ENCODE results near the gene CHTF18. TPM values are rescaled to one million over a fixed set of nuclear protein-coding genes. Genes with fewer than 3 reads are reported as not detected.
A peak's percentile ranks its signal among the peaks of the same experiment; 100 is the strongest.

The CHTF18 gene
- total and polyA plus RNA-seq, 9 of the 15 experiments (the other 6 are each of a cell fraction or from before 2014, with no cell fraction given) = 2.5 to 123 (median 17.0) TPM

DNA sequence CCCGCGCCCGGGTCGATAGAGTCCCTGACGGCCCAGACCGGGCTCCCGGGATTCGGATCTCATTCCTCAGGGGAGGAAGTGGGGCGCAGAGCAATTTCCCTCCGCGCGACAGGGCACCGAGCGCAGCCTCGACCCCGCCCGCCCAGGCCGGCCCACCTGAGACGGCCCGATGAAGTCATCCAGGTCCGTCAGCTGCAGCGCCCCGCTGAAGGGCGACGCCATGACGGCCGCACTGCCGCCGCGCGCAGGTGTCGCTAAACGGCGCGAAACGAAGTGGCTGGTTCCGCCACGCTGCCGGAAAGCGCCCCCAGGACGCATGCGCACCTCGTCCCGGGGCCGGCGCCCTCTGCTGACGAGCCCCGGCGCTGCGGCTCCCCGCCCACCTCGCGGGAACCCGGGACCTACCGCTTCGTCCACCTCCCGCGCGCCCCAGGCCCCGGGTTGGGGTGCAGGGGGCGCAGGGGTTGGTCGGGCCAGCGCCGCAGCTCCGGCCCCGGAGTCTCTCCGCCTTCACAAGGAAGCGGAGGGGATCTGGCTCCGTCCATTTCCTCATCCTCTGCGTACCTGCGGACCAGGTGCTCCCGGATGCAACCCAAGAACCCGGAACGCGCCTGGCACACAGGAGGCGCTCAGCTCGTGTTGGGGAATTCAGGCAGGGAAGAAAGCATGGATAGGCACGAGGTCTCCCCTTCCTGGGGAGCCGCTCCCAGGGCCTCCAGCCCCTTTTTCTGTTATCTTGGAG lies 47.5 kb upstream of the CHTF18 start, which contains the start of gene CIAO3 (continued):
- TF ChIP-seq ZNF407 (IDR thresholded peaks at IDR 0.05; ENCODE audit: low read depth) (no peak), GABPB2 (CRISPR knock-in tag; conservative IDR thresholded peaks at IDR 0.05) (no peak), RBBP5 (IDR thresholded peaks at IDR 0.05; ENCODE audit: borderline replicate concordance, insufficient read depth, low read length, poor library complexity, severe bottlenecking) (no peak), ZNF431 (CRISPR knock-in tag; IDR thresholded peaks at IDR 0.05) (no peak), COPS2 (conservative IDR thresholded peaks at IDR 0.05) (no peak), KAT2B (IDR thresholded peaks at IDR 0.05; ENCODE audit: low read depth, low read length) (peak; percentile 48), SRSF3 (IDR thresholded peaks at IDR 0.05; ENCODE audit: insufficient read depth, low read length) (no peak), CTBP1 (IDR thresholded peaks at IDR 0.05; ENCODE audit: borderline replicate concordance) (peak; percentile 98), ZNF124 (CRISPR knock-in tag; IDR thresholded peaks at IDR 0.05) (no peak), HDAC1 (IDR thresholded peaks at IDR 0.05) (peak in 1 of 2 experiments; percentile 28; a peak in 1 of 4 replicates), ZNF444 (CRISPR knock-in tag; IDR thresholded peaks at IDR 0.05) (no peak), NFYB (IDR thresholded peaks at IDR 0.05; ENCODE audit: extremely low read depth, insufficient read length) (no peak)
- TF ChIP-seq, protein P1, sequence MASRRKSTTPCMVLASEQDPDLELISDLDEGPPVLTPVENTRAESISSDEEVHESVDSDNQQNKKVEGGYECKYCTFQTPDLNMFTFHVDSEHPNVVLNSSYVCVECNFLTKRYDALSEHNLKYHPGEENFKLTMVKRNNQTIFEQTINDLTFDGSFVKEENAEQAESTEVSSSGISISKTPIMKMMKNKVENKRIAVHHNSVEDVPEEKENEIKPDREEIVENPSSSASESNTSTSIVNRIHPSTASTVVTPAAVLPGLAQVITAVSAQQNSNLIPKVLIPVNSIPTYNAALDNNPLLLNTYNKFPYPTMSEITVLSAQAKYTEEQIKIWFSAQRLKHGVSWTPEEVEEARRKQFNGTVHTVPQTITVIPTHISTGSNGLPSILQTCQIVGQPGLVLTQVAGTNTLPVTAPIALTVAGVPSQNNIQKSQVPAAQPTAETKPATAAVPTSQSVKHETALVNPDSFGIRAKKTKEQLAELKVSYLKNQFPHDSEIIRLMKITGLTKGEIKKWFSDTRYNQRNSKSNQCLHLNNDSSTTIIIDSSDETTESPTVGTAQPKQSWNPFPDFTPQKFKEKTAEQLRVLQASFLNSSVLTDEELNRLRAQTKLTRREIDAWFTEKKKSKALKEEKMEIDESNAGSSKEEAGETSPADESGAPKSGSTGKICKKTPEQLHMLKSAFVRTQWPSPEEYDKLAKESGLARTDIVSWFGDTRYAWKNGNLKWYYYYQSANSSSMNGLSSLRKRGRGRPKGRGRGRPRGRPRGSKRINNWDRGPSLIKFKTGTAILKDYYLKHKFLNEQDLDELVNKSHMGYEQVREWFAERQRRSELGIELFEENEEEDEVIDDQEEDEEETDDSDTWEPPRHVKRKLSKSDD (conservative IDR thresholded peaks at IDR 0.05; ENCODE audit: low read length) = no peak
